NCI-H526 (cell line): ENCODE measurements around the gene CEP83.
"Not testable (repeated sequence)": the region's sequence is repeated elsewhere in the genome, so short reads cannot be mapped to it uniquely, and the experiment has no call there.

ENCODE experiments used
- DNase-seq, 2 experiments: peaks; one replicate each; lab custom pipeline; 2025; lab: John Stamatoyannopoulos, UW

CEP83 gene

DNA sequence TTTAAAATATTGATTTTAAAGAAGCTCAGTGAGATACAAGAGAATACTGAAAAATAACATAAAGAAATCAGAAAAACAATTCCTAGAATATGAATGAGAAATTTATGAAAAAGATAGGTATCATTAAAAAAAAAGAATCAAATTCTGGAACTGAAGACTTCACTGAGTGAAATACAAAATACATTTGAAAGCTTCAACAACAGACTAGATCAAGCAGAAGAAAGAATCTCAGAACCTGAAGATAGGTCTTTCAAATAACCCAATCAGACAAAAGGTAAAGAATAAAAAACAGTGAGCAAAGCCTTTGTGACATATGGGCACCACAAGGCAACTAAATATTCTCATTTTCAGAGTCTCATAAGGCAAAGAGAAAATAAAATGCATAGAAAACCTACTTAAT, 29.4 kb downstream of the CEP83 start:
- no peak for DNase-seq

DNA sequence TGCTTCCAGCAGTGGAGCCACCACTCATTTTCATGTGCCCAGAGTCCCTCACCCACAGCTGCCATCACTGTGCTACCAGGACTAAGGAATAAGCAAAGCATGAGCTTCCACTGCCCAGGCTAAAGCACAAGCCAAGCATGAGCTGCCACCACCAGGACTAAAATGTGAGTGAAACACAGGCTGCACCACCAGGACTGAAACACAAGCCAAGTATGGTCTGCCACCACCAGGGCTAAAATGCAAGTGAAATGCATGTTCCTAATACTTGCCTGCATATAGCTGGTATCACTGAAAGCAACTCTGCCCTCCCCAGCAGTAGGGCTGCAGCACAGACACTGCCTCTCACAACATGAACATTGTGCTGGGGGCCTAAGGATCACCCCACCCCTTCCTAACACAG, 30.0 kb downstream of the CEP83 start:
- DNase-seq, result no peak

DNA sequence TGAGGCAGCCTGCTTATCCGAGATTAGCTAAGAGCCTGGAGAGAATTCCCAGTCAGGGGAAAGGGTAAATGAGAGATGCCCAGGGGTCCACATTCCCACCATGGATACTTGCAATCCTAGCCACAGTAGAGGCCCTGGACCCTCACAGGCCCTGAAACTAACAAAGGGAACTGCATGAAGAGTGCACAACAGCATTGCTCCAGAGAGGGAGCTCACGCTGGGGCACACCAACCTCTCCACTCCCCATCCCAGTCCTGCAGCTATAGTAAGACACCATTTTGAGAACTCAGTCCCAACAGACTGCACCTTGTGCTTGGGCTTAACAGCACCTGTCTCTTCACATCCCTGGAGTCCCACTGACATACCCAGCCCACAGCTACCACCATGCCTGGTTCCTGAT, 30.5 kb downstream of the CEP83 start:
- DNase-seq, result no peak

DNA sequence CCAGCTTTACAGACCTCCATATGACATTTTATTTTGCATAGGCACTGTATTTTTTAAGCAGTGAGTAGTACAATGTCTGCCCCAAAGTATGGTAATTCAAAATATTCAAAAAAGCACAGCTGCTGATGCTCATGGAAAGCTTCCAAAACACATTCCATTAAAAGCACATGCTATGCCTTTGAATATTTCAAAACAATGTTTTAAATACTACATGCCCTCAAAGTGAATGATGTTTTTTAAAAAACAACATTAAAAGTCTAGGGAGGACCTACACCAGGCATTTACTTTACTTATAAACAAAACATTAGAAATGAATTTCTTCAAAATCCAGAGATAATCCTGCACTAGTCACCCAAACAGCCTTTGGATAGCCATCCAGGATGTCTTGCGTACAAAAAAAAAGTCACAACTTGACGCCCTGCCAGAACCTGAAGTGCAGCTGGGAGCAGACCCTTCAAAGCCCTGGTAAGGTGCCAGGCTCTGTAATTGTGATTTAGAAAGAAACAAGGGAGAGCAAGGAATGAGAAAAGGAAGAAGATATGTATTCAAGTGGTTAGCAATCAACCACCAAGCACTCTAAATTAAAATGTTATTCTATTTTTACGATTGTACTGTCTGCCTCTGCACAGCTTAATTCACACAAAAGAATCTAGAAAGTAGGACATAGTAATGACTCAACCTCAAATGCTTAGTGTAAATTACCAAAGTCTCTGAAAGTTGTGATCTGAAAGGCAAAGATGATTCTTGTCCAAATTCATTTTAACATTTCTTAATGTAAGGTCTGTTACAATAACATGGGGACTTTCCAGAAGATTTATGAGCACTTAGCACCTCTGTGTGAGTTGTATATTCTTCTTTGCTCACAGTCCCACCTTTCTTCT, 31.9 kb downstream of the CEP83 start:
- peak in 1 of 2 experiments; percentile 23 for DNase-seq

DNA sequence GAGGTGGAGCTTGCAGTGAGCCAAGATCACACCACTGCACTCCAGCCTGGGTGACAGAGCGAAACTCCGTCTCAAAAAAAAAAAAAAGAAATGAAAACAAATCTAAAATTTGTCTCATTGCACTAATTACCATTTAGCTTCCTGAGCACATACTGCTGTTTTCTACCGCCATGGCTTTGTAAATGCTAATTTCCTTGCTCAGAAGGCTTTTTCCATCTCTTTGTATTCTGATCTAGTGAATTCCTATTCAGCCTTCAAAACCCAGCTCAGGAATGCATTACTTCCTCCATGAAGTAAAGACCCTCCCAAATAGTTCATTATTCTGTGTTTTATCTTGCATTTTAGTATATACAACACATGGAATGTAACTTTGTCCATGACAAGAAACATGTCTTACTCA, 33.6 kb downstream of the CEP83 start:
- DNase-seq, result no peak

DNA sequence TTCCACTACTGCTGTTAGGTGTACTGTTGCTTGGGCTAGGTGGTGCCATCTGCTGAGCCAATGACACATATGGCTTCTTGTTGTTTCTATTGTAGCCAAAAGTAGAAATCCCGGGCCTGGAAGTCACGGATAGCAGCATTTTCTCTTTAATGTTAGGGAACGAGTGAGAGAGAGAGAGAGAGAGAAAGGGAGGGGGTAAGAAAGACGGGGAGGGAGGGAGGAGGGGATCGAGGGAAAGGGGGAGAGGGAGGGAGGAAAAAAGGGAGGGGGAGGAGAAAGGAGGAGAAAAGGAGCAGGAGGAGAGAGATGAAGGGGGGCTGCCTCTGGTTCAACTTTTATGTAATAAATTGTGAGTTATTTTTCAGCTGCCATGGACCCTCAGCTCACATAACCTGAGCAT, 34.8 kb downstream of the CEP83 start:
- DNase-seq, result not testable (repeated sequence)

DNA sequence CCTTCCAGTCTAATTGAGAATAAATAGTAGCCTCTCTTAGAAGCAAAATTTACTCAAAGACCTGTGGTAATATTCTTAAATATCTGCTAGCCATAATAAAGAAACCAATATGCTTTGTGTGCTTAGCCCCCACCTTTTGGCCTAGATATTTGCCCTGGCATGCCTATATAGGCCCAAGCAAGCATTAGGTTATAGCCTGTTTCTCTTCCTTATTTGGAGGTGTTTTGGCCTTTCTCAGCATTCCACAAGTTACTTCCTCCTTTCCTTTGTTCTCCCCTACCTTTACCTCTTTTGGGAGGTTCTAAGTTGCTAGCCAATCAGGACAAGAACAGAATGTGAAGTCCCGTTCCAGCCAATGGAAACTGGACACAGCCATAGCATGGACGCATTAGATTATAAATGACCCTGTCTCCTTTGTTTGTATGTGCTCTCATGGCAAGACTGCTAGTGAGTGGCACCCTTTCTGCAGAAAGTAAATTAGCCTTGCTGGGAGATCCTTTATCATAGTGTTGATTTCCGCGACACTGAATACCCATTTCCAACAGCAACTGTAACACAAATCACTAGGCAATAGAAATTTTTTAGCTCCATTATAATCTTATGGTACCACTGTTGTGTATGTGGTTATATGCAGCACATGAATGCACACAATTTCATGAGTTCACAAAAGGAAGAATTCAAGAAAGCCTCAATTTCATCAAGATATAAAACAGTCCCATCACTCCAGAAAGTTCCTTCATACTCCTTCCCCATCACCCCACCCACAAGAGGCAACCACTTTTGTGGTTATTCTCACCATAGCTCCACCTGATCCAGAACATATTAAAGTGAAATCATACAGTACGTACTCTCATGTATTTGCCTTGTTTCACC, 37.6 kb downstream of the CEP83 start:
- DNase-seq, result no peak

DNA sequence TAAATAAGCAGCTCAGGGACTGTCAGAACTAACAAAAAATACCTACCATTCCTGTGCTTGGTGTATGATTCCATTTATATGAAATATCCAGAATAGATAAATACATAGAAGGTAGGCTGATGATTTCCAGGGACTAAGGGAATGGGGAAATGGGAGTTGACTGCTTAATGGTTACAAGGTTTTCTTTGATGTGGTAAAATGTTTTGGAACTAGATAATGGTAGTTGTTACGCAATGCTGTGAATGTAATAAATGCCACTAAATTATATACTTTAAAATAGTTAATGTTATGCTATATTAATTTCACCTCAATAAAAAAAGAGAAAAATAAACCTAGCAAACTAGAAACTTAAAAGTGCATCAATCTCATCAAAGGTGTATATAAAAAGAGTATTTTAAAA, 41.1 kb downstream of the CEP83 start:
- DNase-seq, result no peak

DNA sequence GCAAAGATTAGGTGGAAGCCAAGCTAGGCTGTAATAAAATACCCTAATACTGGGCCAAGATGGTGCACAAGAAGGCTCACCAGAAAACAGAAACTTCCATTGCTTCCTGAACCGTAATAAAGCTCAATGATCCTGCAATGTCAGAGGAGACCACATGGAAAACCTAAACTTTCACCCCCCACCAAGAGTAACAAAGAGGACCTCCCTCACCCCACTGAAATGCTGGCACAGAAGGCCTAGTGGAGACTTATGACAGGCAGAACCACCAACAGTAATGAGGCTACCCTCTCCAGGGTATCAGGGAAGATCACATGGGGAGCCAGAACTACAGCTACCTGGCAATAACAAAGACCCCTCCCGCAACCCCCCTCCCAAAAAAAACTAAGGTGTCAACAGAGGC, 43.1 kb downstream of the CEP83 start:
- no peak for DNase-seq

DNA sequence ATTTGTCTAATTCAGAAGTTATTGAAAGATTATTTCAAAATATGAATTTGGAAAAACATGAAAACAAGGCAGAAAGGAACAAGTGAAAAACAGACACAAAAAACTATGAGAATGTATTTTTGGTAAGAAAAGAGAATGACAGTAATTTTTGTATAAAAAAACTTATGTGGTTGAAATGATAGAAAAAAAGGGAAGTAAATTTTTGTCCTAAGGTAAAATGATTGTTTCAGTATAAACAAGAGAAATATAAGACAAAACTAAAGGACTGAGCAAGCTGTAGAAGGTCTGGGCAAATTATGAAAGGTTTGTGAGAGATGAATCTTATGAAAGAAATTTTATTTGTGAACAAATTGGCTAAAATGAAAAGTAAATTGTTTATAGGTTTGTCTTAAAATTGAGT, 44.6 kb downstream of the CEP83 start:
- no peak for DNase-seq

DNA sequence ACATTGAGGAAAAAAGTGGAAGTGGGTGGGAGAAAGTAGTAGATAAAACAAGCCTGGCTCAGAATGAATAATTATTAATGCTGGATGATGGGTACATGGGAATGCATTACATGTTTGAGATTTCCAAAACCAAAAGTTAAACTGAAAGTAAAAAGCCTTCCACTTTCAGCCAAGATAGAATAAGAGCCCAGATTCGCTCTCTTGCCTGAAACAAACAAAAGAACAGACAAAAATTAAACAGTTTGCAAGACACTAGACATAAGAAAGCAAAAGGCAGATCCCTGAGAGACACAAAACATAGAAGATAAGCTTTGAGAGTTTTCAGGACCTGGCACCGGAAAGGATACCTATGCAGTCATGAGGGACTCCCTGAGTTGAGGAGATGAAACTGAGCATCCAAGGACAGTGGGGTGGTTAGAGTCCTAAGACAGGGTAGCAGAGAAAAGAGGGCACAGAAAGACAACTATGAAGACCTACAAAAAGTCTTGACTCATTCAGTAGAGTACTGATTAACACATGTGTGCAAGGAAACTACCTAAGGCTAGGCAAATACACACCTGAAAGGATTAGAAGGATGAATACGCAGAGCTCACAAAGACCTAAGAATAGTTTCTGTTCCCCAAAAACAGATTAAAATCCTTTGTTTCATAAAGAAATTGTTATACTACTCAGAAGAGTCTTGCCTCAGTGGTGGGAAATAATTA, 54.1 kb downstream of the CEP83 start:
- DNase-seq, result no peak

DNA sequence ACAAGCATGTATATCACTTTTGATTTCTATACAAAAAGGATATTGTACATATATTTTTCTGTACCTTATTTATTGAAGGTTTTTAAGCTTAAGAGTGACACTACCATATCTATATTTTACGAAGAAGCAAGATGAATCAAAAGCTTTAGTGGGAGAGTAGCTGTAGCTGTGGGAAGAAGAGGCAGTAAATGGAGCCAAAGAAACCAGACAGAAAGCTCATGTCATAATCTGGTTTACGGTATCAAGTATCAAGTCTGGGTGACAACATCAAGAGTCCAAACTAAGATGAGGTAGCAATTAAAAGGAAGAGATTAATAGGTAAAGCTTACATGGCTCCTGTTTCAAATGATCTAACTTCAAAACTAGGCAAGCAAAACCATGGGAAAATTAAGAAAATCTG, 54.8 kb downstream of the CEP83 start:
- DNase-seq, result no peak

DNA sequence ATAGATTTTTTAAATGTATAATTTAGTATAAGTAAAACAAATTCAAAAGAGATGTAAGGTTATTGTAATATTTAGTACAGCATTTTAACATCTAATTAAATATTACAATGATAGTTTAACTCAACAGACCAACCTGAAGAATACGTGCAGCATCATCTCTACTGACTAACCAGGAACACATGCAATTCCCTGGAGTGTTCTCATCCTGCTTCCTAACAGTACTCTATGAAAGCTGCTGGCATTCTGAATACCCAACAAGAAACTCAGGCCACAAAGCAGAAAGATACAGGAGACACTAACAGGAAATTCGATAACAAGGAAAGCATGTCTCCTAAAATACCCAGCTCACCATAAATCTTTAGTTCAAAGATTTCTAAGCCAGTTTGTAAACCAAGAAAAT, 58.3 kb downstream of the CEP83 start:
- no peak for DNase-seq

DNA sequence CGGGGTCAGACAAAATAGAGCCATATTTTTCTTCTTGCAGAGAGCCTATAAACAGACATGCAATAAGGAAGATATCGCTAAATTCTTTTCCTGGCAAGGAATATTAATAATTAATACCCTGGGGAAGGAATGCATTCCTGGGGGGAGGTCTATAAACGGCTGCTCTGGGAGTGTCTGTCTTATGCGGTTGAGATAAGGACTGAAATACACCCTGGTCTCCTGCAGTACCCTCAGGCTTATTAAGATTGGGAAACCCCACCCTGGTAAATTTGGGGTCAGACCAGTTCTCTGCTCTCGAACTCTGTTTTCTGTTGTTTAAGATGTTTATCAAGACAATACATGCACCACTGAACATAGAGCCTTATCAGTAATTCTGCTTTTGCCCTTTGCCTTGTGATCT, 61.0 kb downstream of the CEP83 start:
- DNase-seq, result not testable (repeated sequence)

DNA sequence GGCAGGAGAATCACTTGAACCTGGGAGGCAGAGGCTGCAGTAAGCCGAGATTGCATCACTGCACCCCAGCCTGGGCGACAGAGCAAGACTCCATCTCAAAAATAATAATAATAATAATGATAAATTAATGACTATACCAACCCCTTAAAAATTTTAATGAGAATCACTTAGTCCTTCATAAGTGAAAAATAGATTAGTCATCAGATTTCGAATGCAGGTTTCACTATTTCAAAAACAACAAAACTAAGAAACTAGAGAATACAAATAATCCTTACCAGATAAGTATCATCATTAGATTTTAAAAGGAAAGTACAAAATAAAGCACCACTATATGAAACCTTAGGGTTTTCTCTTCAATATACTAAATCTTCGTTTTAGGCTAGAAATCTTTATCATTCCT, 62.3 kb downstream of the CEP83 start:
- DNase-seq, result no peak

DNA sequence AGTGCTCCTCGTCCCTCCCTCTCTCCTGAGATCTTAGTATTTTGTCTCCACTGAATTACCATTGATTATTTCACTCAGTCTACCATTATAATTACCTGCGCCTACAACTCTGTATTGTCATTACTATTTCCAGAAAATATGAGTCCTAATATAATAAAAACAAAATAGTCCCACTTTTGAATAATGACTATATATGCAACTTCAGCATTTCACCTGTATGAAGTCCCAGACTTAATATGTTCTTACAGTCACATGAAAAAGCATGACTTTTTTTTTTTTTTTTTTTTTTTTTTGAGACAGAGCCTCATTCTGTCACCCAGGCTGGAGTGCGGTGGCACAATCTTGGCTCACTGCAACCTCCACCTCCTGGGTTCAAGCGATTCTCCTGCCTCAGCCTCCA, 63.7 kb downstream of the CEP83 start:
- DNase-seq, result not testable (repeated sequence)

DNA sequence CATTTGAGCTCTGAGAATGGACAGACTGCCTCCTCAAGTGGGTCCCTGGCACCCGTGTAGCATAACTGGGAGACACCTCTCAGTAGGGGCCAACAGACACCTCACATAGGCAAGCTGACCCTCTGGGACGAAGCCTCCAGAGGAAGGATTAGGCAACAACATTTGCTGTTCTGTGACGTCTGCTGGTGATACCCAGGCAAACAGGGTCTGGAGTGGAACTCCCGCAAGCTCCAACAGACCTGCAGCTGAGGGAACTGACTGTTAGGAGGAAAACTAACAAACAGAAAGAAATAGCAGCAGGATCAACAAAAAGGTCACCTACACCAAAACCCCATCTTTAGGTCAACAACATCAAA, 69.6 kb downstream of the CEP83 start:
- no peak for DNase-seq

DNA sequence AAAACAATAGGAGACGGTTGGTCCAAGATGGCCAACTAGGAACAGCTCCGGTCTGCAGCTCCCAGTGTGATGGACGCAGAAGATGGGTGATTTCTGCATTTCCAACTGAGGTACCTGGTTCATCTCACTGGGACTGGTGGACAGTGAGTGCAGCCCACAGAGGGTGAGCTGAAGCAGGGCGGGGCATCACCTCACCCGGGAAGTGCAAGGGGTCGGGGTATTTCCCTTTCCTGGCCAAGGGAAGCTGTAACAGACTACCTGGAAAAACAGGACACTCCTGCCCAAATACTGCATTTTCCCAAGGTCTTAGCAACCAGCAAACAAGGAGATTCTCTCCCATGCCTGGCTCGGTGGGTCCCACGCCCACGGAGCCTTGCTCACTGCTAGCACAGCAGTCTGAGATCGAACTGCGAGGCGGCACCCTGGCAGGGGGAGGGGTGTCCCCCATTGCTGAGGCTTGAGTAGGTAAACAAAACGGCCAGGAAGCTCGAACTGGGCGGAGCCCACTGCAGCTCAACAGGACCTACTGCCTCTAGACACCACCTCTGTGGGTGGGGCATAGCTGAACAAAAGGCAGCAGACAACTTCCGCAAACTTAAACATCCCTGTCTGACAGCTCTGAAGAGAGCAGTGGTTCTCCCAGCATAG, 70.1 kb downstream of the CEP83 start:
- not testable (repeated sequence) for DNase-seq

DNA sequence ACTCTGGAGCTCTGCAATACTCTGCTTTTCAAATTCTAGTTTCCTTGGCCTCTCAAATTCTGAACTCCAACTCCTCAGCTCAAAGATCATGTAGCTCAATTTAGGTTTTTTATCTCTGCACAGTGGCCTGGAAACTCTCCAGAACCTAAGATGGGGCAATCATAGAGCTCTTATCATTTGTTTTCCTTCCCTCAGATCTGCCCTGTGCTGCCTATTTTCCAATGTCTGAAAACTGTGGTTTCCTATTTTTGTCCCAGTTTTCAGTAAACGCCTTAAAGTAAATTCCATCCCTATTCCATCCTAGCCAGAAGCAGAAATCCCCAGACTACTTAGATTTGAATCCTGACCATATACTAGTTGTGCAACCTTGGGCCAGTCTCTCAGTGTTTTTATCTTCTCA, 73.2 kb downstream of the CEP83 start:
- DNase-seq, result no peak

DNA sequence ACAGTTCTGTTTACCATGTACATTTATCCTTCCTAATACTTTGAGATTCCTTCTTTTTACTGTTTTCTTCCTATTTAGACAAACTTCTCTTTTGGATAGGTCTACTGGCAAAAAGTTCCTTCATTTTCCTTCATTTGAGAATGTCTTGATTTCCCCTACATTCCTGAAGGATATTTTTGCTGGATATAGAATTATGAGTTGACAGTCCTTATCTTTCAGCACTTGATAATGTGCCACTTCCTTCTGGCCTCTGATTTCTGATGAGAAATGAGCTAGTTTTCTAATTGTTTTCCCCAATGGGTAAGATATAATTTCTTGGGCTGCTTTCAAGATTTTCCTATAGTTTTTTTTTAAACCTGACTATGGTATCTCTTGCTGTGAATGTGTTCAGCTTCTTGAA, 75.6 kb downstream of the CEP83 start:
- no peak for DNase-seq

DNA sequence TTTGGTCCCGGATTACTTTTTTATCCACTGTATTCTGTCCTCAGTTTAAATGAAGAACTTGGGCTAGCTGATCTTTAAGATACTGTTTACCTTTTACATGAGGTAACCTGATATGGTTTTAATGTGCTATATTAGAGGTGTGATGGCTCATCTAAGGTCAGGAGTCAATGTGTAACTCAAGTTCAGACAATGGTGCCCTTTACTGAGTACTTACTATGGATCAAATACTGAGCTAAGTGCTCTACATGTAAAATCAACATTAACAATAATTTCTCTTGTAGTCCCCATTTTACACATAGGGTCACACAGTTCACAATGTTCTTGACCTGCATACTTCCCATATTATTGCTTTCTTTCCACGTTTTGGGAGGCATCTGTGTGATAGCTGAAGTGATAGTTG, 79.2 kb downstream of the CEP83 start:
- DNase-seq, result no peak

DNA sequence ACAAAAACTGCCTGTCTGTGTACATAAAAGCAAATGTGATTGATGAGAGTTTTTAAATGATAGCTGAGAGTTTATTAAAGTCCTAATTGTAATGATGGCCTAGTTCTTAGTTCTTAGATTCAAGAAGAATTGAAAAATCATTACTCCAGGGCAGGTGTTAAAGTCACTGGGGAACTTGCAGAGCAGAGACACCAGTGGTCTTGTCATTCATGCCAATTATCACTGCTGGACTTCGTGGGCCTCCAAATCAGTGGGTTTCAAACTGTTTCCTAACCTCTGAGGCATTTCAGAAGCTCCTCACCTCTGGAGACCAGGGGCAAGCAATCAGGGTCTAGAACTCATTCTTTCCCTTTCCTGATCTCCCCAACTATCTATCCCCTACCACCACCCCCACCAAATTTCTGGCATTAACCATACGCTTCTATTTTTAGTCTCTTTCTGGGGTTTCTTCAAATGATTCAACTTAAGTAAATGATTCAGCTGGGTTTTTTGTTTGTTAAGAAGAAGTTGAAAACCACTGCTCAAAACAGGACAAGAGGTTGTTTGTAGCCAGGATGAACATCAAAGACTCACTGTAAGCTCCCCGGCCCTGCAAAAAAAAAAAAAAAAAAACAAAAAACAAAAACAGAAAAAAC, 80.1 kb downstream of the CEP83 start:
- no peak for DNase-seq
